ENCODE data around the gene SLTM.
"Not testable (repeated sequence)": the region's sequence is repeated elsewhere in the genome, so short reads cannot be mapped to it uniquely, and the experiment has no call there.

Gene SLTM

DNA sequence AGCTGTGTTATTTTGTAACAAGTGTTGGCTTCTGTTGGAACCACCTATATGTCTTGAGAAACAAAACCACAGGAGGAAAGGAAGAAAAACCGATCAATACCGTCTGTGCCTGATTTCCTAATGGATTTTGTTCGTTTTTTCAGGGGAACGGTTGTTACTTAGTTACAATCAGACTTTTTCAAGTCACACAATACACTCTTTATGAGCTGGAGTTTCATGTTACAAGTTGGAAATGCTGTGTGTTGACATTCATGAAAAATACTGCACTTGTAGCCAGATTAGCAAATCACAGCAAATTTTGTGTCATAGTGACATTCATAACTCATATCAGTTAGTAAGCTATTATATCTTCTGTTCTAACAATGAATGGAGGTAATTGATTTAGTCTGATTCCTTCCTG, 78.9 kb downstream of the SLTM start:
- no peak overlapping the region for H3K27ac ChIP-seq (ENCODE audit: low read length)
- H3K9ac ChIP-seq (ENCODE audit: low read length in 2 of 2), result no peak overlapping the region
- no peaks in the 10 kb centered on the region for H3K4me1 ChIP-seq (ENCODE audit: control insufficient read depth, insufficient read depth, low read length)
- H3K4me3 ChIP-seq (ENCODE audit: low read length in 2 of 2), result no peak overlapping the region
- no peaks in the 10 kb centered on the region for H3K9me3 ChIP-seq (ENCODE audit: control insufficient read depth in 2 of 2, low read length in 2 of 2)
- peaks cover 0 to 10% of the 10 kb centered on the region in 2 donors for H3K36me3 ChIP-seq (ENCODE audit: control insufficient read depth in 2 of 2, insufficient read depth in 2 of 2, low read length in 2 of 2)
- no peaks in the 10 kb centered on the region for H3K27me3 ChIP-seq (ENCODE audit: control insufficient read depth in 1 of 2, insufficient read depth in 2 of 2, low read length in 2 of 2)

DNA sequence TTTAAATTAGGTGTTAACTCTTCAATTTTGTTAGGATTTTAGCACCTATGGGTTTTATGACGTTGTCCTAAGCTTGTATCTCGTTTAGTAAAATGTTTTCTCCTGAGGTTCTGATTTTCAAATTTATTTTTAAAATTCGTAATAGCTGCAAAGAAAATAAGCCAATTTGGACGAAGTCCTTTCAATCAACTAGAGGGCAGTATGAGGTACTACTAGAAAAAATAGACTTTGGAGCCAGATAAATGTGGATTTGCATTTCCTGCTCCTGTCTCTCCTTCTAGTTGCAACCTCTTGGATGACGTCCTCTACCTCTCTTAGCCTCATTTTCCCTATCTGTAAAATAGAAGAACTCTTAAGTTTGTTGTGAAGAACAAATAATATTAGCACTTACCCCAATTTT, 81.1 kb downstream of the SLTM start:
- no peak overlapping the region for H3K4me3 ChIP-seq (ENCODE audit: low read length in 2 of 2)
- H3K36me3 ChIP-seq (ENCODE audit: control insufficient read depth in 2 of 2, insufficient read depth in 2 of 2, low read length in 2 of 2), result peaks cover 2 to 14% of the 10 kb centered on the region in 2 donors
- H3K4me1 ChIP-seq (ENCODE audit: control insufficient read depth, insufficient read depth, low read length), result no peaks in the 10 kb centered on the region
- H3K9me3 ChIP-seq (ENCODE audit: control insufficient read depth in 2 of 2, low read length in 2 of 2), result no peaks in the 10 kb centered on the region
- no peak overlapping the region for H3K27ac ChIP-seq (ENCODE audit: low read length)
- H3K27me3 ChIP-seq (ENCODE audit: control insufficient read depth in 1 of 2, insufficient read depth in 2 of 2, low read length in 2 of 2), result no peaks in the 10 kb centered on the region
- no peak overlapping the region for H3K9ac ChIP-seq (ENCODE audit: low read length in 2 of 2)

GRCh38 chr15:58851205-58851604, 82.3 kb downstream of the SLTM start:
- H3K27ac ChIP-seq (ENCODE audit: low read length); H3K4me3 ChIP-seq (ENCODE audit: low read length in 2 of 2); H3K4me1 ChIP-seq (ENCODE audit: control insufficient read depth, insufficient read depth, low read length); H3K9me3 ChIP-seq (ENCODE audit: control insufficient read depth in 2 of 2, low read length in 2 of 2); H3K9ac ChIP-seq (ENCODE audit: low read length in 2 of 2); H3K27me3 ChIP-seq (ENCODE audit: control insufficient read depth in 1 of 2, insufficient read depth in 2 of 2, low read length in 2 of 2): not testable (repeated sequence)
- peaks cover 2 to 14% of the 10 kb centered on the region in 2 donors for H3K36me3 ChIP-seq (ENCODE audit: control insufficient read depth in 2 of 2, insufficient read depth in 2 of 2, low read length in 2 of 2)

GRCh38 chr15:58842713-58843396, 90.6 kb downstream of the SLTM start:
- H3K27ac ChIP-seq (ENCODE audit: low read length), result no peak overlapping the region
- no peak overlapping the region for H3K9ac ChIP-seq (ENCODE audit: low read length in 2 of 2)
- no peaks in the 10 kb centered on the region for H3K27me3 ChIP-seq (ENCODE audit: control insufficient read depth in 1 of 2, insufficient read depth in 2 of 2, low read length in 2 of 2)
- no peak overlapping the region for H3K4me3 ChIP-seq (ENCODE audit: low read length in 2 of 2)
- no peaks in the 10 kb centered on the region for H3K9me3 ChIP-seq (ENCODE audit: control insufficient read depth in 2 of 2, low read length in 2 of 2)
- H3K36me3 ChIP-seq (ENCODE audit: control insufficient read depth in 2 of 2, insufficient read depth in 2 of 2, low read length in 2 of 2), result peaks cover 0 to under 1% of the 10 kb centered on the region in 2 donors
- H3K4me1 ChIP-seq (ENCODE audit: control insufficient read depth, insufficient read depth, low read length), result no peaks in the 10 kb centered on the region

GRCh38 chr15:58840048-58840447, 93.4 kb downstream of the SLTM start:
- no peaks in the 10 kb centered on the region for H3K9me3 ChIP-seq (ENCODE audit: control insufficient read depth in 2 of 2, low read length in 2 of 2)
- H3K4me1 ChIP-seq (ENCODE audit: control insufficient read depth, insufficient read depth, low read length), result no peaks in the 10 kb centered on the region
- no peak overlapping the region for H3K9ac ChIP-seq (ENCODE audit: low read length in 2 of 2)
- no peaks in the 10 kb centered on the region for H3K27me3 ChIP-seq (ENCODE audit: control insufficient read depth in 1 of 2, insufficient read depth in 2 of 2, low read length in 2 of 2)
- H3K36me3 ChIP-seq (ENCODE audit: control insufficient read depth in 2 of 2, insufficient read depth in 2 of 2, low read length in 2 of 2), result peaks cover 0 to 2% of the 10 kb centered on the region in 2 donors
- H3K27ac ChIP-seq (ENCODE audit: low read length), result no peak overlapping the region
- H3K4me3 ChIP-seq (ENCODE audit: low read length in 2 of 2), result no peak overlapping the region

DNA sequence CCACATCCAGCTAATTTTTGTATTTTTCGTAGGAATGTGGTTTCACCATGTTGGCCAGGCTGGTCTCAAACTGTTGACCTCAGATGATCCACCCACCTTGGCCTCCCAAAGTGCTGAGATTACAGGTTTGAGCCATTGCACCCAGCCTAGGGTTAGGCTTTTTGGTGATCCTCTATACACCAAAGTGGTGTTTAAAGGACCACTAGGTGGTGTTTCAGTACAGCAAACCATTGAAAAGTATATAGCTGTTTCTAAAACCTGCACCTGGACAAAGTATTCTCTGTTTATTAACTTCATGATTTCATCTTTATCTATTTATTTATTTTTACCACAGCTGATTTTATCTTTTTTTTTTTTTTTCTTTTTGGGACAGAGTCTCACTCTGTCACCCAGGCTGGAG, 94.0 kb downstream of the SLTM start:
- H3K36me3 ChIP-seq (ENCODE audit: control insufficient read depth in 2 of 2, insufficient read depth in 2 of 2, low read length in 2 of 2), result peaks cover 0 to 2% of the 10 kb centered on the region in 2 donors
- no peaks in the 10 kb centered on the region for H3K4me1 ChIP-seq (ENCODE audit: control insufficient read depth, insufficient read depth, low read length)
- no peak overlapping the region for H3K4me3 ChIP-seq (ENCODE audit: low read length in 2 of 2)
- no peak overlapping the region for H3K27ac ChIP-seq (ENCODE audit: low read length)
- no peaks in the 10 kb centered on the region for H3K9me3 ChIP-seq (ENCODE audit: control insufficient read depth in 2 of 2, low read length in 2 of 2)
- no peaks in the 10 kb centered on the region for H3K27me3 ChIP-seq (ENCODE audit: control insufficient read depth in 1 of 2, insufficient read depth in 2 of 2, low read length in 2 of 2)
- H3K9ac ChIP-seq (ENCODE audit: low read length in 2 of 2), result no peak overlapping the region

DNA sequence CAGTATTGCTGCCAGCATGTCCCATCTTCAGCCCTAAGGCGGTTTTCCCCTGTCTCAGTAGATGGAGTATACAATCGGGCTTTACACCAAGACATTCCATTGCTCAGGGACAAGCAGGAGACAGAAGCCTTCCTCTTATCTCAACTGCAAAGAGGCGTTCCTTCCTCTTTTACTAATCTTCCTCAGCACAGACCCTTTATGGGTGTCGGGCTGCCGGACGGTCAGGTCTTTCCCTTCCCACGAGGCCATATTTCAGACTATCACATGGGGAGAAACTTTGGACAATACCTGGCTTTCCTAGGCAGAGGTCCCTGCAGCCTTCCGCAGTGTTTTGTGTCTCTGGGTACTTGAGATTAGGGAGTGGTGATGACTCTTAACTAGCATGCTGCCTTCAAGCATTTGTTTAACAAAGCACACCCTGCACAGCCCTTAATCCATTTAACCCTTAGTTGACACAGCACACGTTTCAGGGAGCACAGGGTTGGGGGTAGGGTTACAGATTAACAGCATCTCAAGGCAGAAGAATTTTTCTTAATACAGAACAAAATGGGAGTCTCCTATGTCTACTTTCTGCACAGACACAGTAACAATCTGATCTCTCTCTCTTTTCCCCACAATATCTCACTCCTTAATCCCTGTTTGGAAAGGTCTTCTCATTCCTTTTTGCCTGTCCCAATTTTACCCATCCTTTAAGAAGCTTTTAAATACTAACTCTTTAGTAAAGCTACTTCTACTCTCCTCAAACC, 99.6 kb downstream of the SLTM start:
- not testable (repeated sequence) for H3K27ac ChIP-seq (ENCODE audit: low read length); H3K36me3 ChIP-seq (ENCODE audit: control insufficient read depth in 2 of 2, insufficient read depth in 2 of 2, low read length in 2 of 2); H3K27me3 ChIP-seq (ENCODE audit: control insufficient read depth in 1 of 2, insufficient read depth in 2 of 2, low read length in 2 of 2); H3K4me1 ChIP-seq (ENCODE audit: control insufficient read depth, insufficient read depth, low read length); H3K4me3 ChIP-seq (ENCODE audit: low read length in 2 of 2); H3K9me3 ChIP-seq (ENCODE audit: control insufficient read depth in 2 of 2, low read length in 2 of 2); H3K9ac ChIP-seq (ENCODE audit: low read length in 2 of 2)

- Histone ChIP-seq H3K4me3 (ENCODE audit: low read length in 2 of 2) (no peak overlapping the region), H3K27ac (ENCODE audit: low read length) (no peak overlapping the region), H3K27me3 (ENCODE audit: control insufficient read depth in 1 of 2, insufficient read depth in 2 of 2, low read length in 2 of 2) (no peaks in the 10 kb centered on the region), H3K9me3 (ENCODE audit: control insufficient read depth in 2 of 2, low read length in 2 of 2) (no peaks in the 10 kb centered on the region), H3K9ac (ENCODE audit: low read length in 2 of 2) (no peak overlapping the region), H3K4me1 (ENCODE audit: control insufficient read depth, insufficient read depth, low read length) (no peaks in the 10 kb centered on the region), H3K36me3 (ENCODE audit: control insufficient read depth in 2 of 2, insufficient read depth in 2 of 2, low read length in 2 of 2) (peaks cover 0 to 3% of the 10 kb centered on the region in 2 donors)
Measured at GRCh38 chr15:58830556-58830955, 102.9 kb downstream of the SLTM start.

All from stomach smooth muscle (tissue), 2 donors.